Endothelial cell (in vitro differentiated cells): ENCODE results near the gene CCR2. TPM values are rescaled to one million over a fixed set of nuclear protein-coding genes. Genes with fewer than 3 reads are reported as not detected.

Experiments used
- DNase-seq: peaks from one replicate; pipeline ENCODE4 v3.0.0; 2021; ENCODE audit warnings: low spot score
- H3K27ac Mint-ChIP-seq: one replicate; pipeline ENCODE4 v1.8.0; 2021; ENCODE audit warnings: mixed read lengths, inconsistent platforms; ENCODE audit not compliant: unreplicated experiment
- H3K27me3 Mint-ChIP-seq: one replicate; pipeline ENCODE4 v1.8.0; 2021; ENCODE audit warnings: mild to moderate bottlenecking, moderate library complexity, mixed read lengths, inconsistent platforms; ENCODE audit not compliant: unreplicated experiment
- H3K36me3 Mint-ChIP-seq: one replicate; pipeline ENCODE4 v1.8.0; 2021; ENCODE audit warnings: mild to moderate bottlenecking, low read depth, mixed read lengths, inconsistent platforms; ENCODE audit not compliant: unreplicated experiment
- H3K4me1 Mint-ChIP-seq: one replicate; pipeline ENCODE4 v1.8.0; 2021; ENCODE audit warnings: mild to moderate bottlenecking, mixed read lengths, inconsistent platforms; ENCODE audit not compliant: unreplicated experiment
- H3K4me3 Mint-ChIP-seq: one replicate; pipeline ENCODE4 v1.8.0; 2021; ENCODE audit warnings: mild to moderate bottlenecking, mixed read lengths, inconsistent platforms; ENCODE audit not compliant: unreplicated experiment
- H3K9me3 Mint-ChIP-seq: one replicate; pipeline ENCODE4 v1.8.0; 2021; ENCODE audit warnings: mixed read lengths, inconsistent platforms; ENCODE audit not compliant: unreplicated experiment
- total RNA-seq: library from RNA; stranded (reverse); fragmentation: NEBNext Ultra II Directional; extraction: Animal tissue kit (Norgen Biotek cat#: 25700); gene quantifications from one replicate; pipeline ENCODE4 v1.2.1, GENCODE V29; 2021; ENCODE audit not compliant: unreplicated experiment
- TF ChIP-seq, protein P1 (sequence below): fragments of 200-600 bp; sonication (generic); IDR thresholded peaks from one replicate; pipeline ENCODE4 v1.5.0; 2021; ENCODE audit warnings: antibody characterized with exemption; ENCODE audit not compliant: unreplicated experiment

CCR2 gene
- total RNA-seq, 1 donor from 2014 or later: not detected

DNA sequence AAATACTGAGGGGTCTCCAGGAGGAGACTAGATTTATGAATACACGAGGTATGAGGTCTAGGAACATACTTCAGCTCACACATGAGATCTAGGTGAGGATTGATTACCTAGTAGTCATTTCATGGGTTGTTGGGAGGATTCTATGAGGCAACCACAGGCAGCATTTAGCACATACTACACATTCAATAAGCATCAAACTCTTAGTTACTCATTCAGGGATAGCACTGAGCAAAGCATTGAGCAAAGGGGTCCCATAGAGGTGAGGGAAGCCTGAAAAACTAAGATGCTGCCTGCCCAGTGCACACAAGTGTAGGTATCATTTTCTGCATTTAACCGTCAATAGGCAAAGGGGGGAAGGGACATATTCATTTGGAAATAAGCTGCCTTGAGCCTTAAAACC, 21.3 kb downstream of the CCR2 start:
- TF ChIP-seq, protein P1, sequence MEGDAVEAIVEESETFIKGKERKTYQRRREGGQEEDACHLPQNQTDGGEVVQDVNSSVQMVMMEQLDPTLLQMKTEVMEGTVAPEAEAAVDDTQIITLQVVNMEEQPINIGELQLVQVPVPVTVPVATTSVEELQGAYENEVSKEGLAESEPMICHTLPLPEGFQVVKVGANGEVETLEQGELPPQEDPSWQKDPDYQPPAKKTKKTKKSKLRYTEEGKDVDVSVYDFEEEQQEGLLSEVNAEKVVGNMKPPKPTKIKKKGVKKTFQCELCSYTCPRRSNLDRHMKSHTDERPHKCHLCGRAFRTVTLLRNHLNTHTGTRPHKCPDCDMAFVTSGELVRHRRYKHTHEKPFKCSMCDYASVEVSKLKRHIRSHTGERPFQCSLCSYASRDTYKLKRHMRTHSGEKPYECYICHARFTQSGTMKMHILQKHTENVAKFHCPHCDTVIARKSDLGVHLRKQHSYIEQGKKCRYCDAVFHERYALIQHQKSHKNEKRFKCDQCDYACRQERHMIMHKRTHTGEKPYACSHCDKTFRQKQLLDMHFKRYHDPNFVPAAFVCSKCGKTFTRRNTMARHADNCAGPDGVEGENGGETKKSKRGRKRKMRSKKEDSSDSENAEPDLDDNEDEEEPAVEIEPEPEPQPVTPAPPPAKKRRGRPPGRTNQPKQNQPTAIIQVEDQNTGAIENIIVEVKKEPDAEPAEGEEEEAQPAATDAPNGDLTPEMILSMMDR: no peak
- Mint-ChIP-seq H3K36me3 (no peaks in the 10 kb centered on the region), H3K4me1 (peaks cover 7% of the 10 kb centered on the region), H3K4me3 (no peak overlapping the region), H3K9me3 (no peaks in the 10 kb centered on the region), H3K27me3 (no peaks in the 10 kb centered on the region), H3K27ac (no peak overlapping the region)
- DNase-seq: no peak

DNA sequence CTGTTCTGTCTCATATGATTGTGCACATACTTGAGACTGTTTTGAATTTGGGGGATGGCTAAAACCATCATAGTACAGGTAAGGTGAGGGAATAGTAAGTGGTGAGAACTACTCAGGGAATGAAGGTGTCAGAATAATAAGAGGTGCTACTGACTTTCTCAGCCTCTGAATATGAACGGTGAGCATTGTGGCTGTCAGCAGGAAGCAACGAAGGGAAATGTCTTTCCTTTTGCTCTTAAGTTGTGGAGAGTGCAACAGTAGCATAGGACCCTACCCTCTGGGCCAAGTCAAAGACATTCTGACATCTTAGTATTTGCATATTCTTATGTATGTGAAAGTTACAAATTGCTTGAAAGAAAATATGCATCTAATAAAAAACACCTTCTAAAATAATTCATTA, 21.9 kb downstream of the CCR2 start:
- H3K27me3 Mint-ChIP-seq: no peaks in the 10 kb centered on the region
- no peak overlapping the region for H3K27ac Mint-ChIP-seq
- H3K4me1 Mint-ChIP-seq: peaks cover 7% of the 10 kb centered on the region
- no peak for DNase-seq
- H3K4me3 Mint-ChIP-seq: no peak overlapping the region
- H3K9me3 Mint-ChIP-seq: no peaks in the 10 kb centered on the region
- H3K36me3 Mint-ChIP-seq: no peaks in the 10 kb centered on the region
- TF ChIP-seq, protein P1: no peak

DNA sequence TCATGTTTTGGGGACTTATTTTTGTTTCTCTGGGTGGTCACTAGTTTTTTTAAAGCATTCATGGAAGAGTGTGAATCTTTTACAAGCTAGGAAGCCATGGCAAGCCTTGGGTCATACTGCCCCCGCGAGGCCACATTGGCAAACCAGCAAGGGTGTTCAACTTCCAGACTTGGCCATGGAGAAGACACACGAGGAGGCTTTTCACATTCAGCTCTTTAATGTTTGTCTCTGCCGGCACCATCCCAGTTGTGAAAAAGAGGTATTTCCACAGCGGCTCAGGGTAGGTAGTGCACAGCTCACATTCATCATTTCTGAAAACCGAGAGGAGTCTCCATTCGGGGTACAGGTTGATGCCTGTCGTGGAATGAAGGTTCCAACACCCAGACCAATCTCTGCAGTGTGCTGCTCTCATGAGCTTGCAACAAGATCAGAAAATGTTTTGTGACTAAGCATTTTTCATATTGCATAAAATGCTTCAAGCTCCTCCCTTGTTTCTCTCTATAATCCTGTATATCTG, 24.6 kb downstream of the CCR2 start:
- Mint-ChIP-seq H3K27ac (no peak overlapping the region), H3K36me3 (no peaks in the 10 kb centered on the region), H3K27me3 (no peaks in the 10 kb centered on the region), H3K9me3 (no peaks in the 10 kb centered on the region), H3K4me1 (peaks cover 7% of the 10 kb centered on the region), H3K4me3 (no peak overlapping the region)
- DNase-seq: peak; percentile 73
- TF ChIP-seq, protein P1: peak; percentile 43

DNA sequence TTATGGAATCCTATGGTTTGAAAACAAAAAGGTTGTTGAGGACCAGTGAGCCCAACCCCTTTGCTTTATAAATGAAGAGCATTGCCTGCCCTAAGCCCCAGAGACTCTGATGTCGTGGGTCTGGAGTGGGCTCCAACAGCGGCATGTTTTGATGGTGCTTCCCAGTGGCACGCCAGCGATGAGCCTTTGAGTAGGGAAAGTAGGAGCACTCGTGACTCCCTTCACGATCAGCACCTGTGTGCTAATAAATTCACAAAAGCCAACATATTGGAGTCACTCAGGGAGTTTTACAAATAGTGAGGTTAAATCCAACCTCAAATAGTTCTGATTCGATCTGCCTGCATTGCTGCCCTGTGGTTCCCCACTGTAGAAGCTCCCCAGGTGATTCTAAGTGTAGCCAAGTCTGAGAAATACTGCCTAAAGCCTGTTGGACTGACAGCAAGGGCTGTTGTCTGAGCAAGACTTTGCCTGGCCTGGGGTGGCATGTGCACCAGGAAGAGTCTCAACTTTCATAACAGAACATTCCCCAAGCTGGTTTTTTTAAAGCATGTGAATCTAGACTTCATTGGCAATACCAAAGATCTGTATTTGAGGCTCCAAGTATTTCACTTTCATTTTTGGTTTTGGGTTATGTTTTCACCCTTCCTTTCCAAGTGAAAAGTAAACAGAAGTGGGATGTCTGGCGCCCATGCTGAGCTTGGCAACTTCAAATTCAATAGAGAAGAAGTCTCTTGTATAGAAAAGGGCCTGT, 26.7 kb downstream of the CCR2 start:
- Mint-ChIP-seq H3K9me3 (no peaks in the 10 kb centered on the region), H3K4me3 (no peak overlapping the region), H3K4me1 (peaks cover 10% of the 10 kb centered on the region), H3K36me3 (no peaks in the 10 kb centered on the region), H3K27ac (no peak overlapping the region), H3K27me3 (no peaks in the 10 kb centered on the region)
- no peak for DNase-seq
- TF ChIP-seq, protein P1: no peak

- H3K27ac Mint-ChIP-seq: no peak overlapping the region
- H3K4me1 Mint-ChIP-seq: peaks cover 8% of the 10 kb centered on the region
- no peaks in the 10 kb centered on the region for H3K9me3 Mint-ChIP-seq
- TF ChIP-seq, protein P1: no peak
- no peak overlapping the region for H3K4me3 Mint-ChIP-seq
- no peaks in the 10 kb centered on the region for H3K36me3 Mint-ChIP-seq
- DNase-seq: no peak
- H3K27me3 Mint-ChIP-seq: no peaks in the 10 kb centered on the region
These were observed 27.7 kb downstream of the CCR2 start for GRCh38 chr3:46381625-46382024.
